H1 (cell line): ENCODE measurements around the gene RAB1A. TPM values are rescaled to one million over a fixed set of nuclear protein-coding genes. Genes with fewer than 3 reads are reported as not detected.

ENCODE experiments used
- CTCF ChIA-PET: fragments of 300-600 bp; sonication (Branson Sonifier 250); formaldehyde crosslinking; loops from one replicate; lab custom pipeline; 2021; ENCODE audit not compliant: partially characterized antibody; lab: Charles Lee
- POLR2A ChIA-PET: fragments of 300-600 bp; sonication (Branson Sonifier 250); formaldehyde crosslinking; loops from one replicate; lab custom pipeline; 2021; ENCODE audit warnings: inconsistent platforms; ENCODE audit not compliant: partially characterized antibody; lab: Charles Lee
- DNase-seq, 2 experiments: peaks; one replicate each; pipeline versions ENCODE4 v3.0.0 to v3.0.0-alpha.2; 2010 to 2022; ENCODE audit warnings: low spot score in 2 of 2, low read depth in 1 of 2, mixed read lengths in 1 of 2
- FAIRE-seq: peaks from 2 replicates; lab custom pipeline; 2011; peaks lifted over from hg19 to GRCh38; lab: Jason Lieb, UNC
- H2AFZ ChIP-seq: 2 replicates; pipeline ENCODE4 v1.8.1; 2012; ENCODE audit warnings: low read length, inconsistent platforms
- H2AK5ac ChIP-seq: 2 replicates; pipeline ENCODE4 v1.6.1; 2013; ENCODE audit warnings: low read depth, low read length
- H2BK120ac ChIP-seq: replicated peaks from 2 replicates; pipeline ENCODE3; 2013; ENCODE audit warnings: low read depth, low read length, inconsistent platforms
- H2BK12ac ChIP-seq: 2 replicates; pipeline ENCODE4 v1.6.1; 2013; ENCODE audit warnings: low read depth, low read length
- H2BK15ac ChIP-seq: 2 replicates; pipeline ENCODE4 v1.6.1; 2013; ENCODE audit warnings: low read length
- H2BK20ac ChIP-seq: 2 replicates; pipeline ENCODE4 v1.6.1; 2013; ENCODE audit warnings: low read length
- H2BK5ac ChIP-seq: 2 replicates; pipeline ENCODE4 v1.6.1; 2013; ENCODE audit warnings: low read depth, low read length
- H3K14ac ChIP-seq: 2 replicates; pipeline ENCODE4 v1.6.1; 2013; ENCODE audit warnings: inconsistent platforms; ENCODE audit not compliant: insufficient read length
- H3K18ac ChIP-seq: 2 replicates; pipeline ENCODE4 v1.6.1; 2013; ENCODE audit warnings: low read length; ENCODE audit errors: extremely low read depth
- H3K23ac ChIP-seq: 2 replicates; pipeline ENCODE4 v1.6.1; 2013; ENCODE audit warnings: inconsistent platforms; ENCODE audit not compliant: insufficient read length
- H3K23me2 ChIP-seq: 2 replicates; pipeline ENCODE4 v1.6.1; 2013; ENCODE audit warnings: low read depth, low read length
- H3K27ac ChIP-seq: 2 replicates; pipeline ENCODE4 v1.6.1; 2011; ENCODE audit warnings: low read depth, low read length, inconsistent platforms
- H3K27me3 ChIP-seq, 4 experiments: replicated peaks in 1 of 4; 1 replicate in 1 of 4; 2 replicates in 3 of 4; pipeline versions ENCODE4 v1.6.1 to v1.8.1; 2011 to 2013; ENCODE audit warnings: low read length in 3 of 4, mild to moderate bottlenecking in 3 of 4, inconsistent platforms in 2 of 4, mixed read lengths in 2 of 4, moderate library complexity in 1 of 4; ENCODE audit not compliant: control insufficient read depth in 3 of 4, insufficient read depth in 3 of 4; ENCODE audit errors: extremely low read depth in 1 of 4
- H3K36me3 ChIP-seq, 4 experiments: 2 replicates each; pipeline versions ENCODE4 v1.6.1 to v1.8.1; 2011 to 2013; ENCODE audit warnings: mild to moderate bottlenecking in 4 of 4, low read length in 3 of 4, moderate library complexity in 2 of 4, control low read depth in 1 of 4, inconsistent platforms in 1 of 4; ENCODE audit not compliant: insufficient read depth in 4 of 4, control insufficient read depth in 2 of 4
- H3K4ac ChIP-seq: replicated peaks from 2 replicates; pipeline ENCODE3; 2013; ENCODE audit warnings: low read length, low read depth, mixed read lengths, inconsistent platforms; ENCODE audit not compliant: insufficient read length
- H3K4me1 ChIP-seq, 4 experiments: replicated peaks in 1 of 4; 1 replicate in 1 of 4; 2 replicates in 3 of 4; pipeline versions ENCODE4 v1.6.1 to v1.8.1; 2011 to 2013; ENCODE audit warnings: low read length in 3 of 4, inconsistent platforms in 2 of 4, mixed read lengths in 1 of 4; ENCODE audit not compliant: insufficient read depth in 4 of 4, control insufficient read depth in 3 of 4
- H3K4me2 ChIP-seq, 2 experiments: 2 replicates each; pipeline versions ENCODE4 v1.6.1 to v1.8.1; 2011 to 2013; ENCODE audit warnings: low read depth in 2 of 2, low read length in 2 of 2, control low read depth in 1 of 2, inconsistent platforms in 1 of 2, mild to moderate bottlenecking in 1 of 2; ENCODE audit not compliant: insufficient read depth in 1 of 2
- H3K4me3 ChIP-seq, 4 experiments: fragments of 200-600, 300-600 bp in 1 of 4; sonication (generic), shearing (Covaris generic), sonication (Bioruptor Twin) in 1 of 4; 2 replicates each; pipeline versions ENCODE4 v1.5.1 to v1.8.1; 2011 to 2016; ENCODE audit warnings: low read length in 4 of 4, low read depth in 3 of 4, control low read depth in 2 of 4, inconsistent platforms in 2 of 4, mild to moderate bottlenecking in 2 of 4, mixed read lengths in 1 of 4, moderate library complexity in 1 of 4; ENCODE audit not compliant: insufficient read depth in 2 of 4; ENCODE audit errors: extremely low read depth in 1 of 4
- H3K56ac ChIP-seq: replicated peaks from 2 replicates; pipeline ENCODE3; 2013; ENCODE audit warnings: low read depth, mild to moderate bottlenecking, mixed read lengths, low read length, inconsistent platforms; ENCODE audit not compliant: insufficient read length
- H3K79me1 ChIP-seq: 2 replicates; pipeline ENCODE4 v1.6.1; 2013; ENCODE audit warnings: low read depth, low read length, control low read depth
- H3K79me2 ChIP-seq, 2 experiments: 2 replicates each; pipeline versions ENCODE4 v1.6.1 to v1.8.1; 2012 to 2013; ENCODE audit warnings: low read length in 2 of 2, mild to moderate bottlenecking in 2 of 2, inconsistent platforms in 1 of 2; ENCODE audit not compliant: insufficient read depth in 2 of 2, control insufficient read depth in 1 of 2
- H3K9ac ChIP-seq, 4 experiments: replicated peaks in 1 of 4; 1 replicate in 1 of 4; 2 replicates in 3 of 4; pipeline versions ENCODE4 v1.6.1 to v1.8.1; 2011 to 2013; ENCODE audit warnings: low read depth in 3 of 4, low read length in 3 of 4, control low read depth in 2 of 4, mild to moderate bottlenecking in 2 of 4, moderate library complexity in 2 of 4, inconsistent platforms in 1 of 4; ENCODE audit errors: extremely low read depth in 1 of 4
- H3K9me3 ChIP-seq, 2 experiments: 2 replicates each; pipeline versions ENCODE4 v1.6.1 to v1.8.1; 2012 to 2013; ENCODE audit warnings: mild to moderate bottlenecking in 2 of 2, moderate library complexity in 2 of 2, control low read depth in 1 of 2, inconsistent platforms in 1 of 2, low read depth in 1 of 2, low read length in 1 of 2, mixed read lengths in 1 of 2; ENCODE audit not compliant: insufficient read depth in 2 of 2
- H4K20me1 ChIP-seq, 2 experiments: replicated peaks in 1 of 2; 2 replicates each; pipeline versions ENCODE3 to v1.8.1; 2011 to 2013; ENCODE audit warnings: inconsistent platforms in 2 of 2, low read length in 2 of 2, mild to moderate bottlenecking in 1 of 2; ENCODE audit not compliant: insufficient read depth in 2 of 2, control insufficient read depth in 1 of 2
- H4K5ac ChIP-seq: 2 replicates; pipeline ENCODE4 v1.6.1; 2013; ENCODE audit warnings: low read length, low read depth, mixed read lengths, inconsistent platforms; ENCODE audit not compliant: insufficient read length
- H4K8ac ChIP-seq: 2 replicates; pipeline ENCODE4 v1.8.0; 2013; ENCODE audit warnings: mild to moderate bottlenecking, moderate library complexity, low read length, inconsistent platforms; ENCODE audit not compliant: insufficient read depth; ENCODE audit errors: extremely low read depth
- H4K91ac ChIP-seq: replicated peaks from 2 replicates; pipeline ENCODE3; 2013; ENCODE audit warnings: low read length, mixed read lengths, inconsistent platforms; ENCODE audit not compliant: insufficient read length
- BCL11A ChIP-seq, 2 experiments: IDR thresholded peaks; one replicate each; pipeline ENCODE4 v1.6.1; 2011; ENCODE audit warnings: low read depth in 2 of 2, low read length in 2 of 2, mild to moderate bottlenecking in 2 of 2
- CBX5 ChIP-seq: fragments of 300-800, 300-1000 bp; sonication (generic); IDR thresholded peaks from 2 replicates; pipeline ENCODE4 v1.7.1; 2016; ENCODE audit warnings: antibody characterized with exemption, low read length, low read depth
- CHD1 ChIP-seq: IDR thresholded peaks from 2 replicates; pipeline ENCODE4 v1.6.1; 2012; ENCODE audit warnings: low read depth, low read length, improper control_type of control experiment
- CREB1 ChIP-seq: IDR thresholded peaks from 2 replicates; pipeline ENCODE4 v1.6.1; 2012; ENCODE audit warnings: inconsistent platforms
- EP300 ChIP-seq, 2 experiments: IDR thresholded peaks; 1 replicate in 1 of 2; 2 replicates in 1 of 2; pipeline ENCODE4 v1.6.1; 2011 to 2012; ENCODE audit warnings: low read depth in 2 of 2, low read length in 2 of 2, mild to moderate bottlenecking in 2 of 2, borderline replicate concordance in 1 of 2, inconsistent platforms in 1 of 2, moderate library complexity in 1 of 2
- HDAC2 ChIP-seq, 2 experiments: fragments of 300-600 bp in 1 of 2; sonication (generic) in 1 of 2; IDR thresholded peaks; 2 replicates each; pipeline ENCODE4 v1.6.1; 2011 to 2012; ENCODE audit warnings: low read depth in 2 of 2, low read length in 2 of 2, mild to moderate bottlenecking in 2 of 2, moderate library complexity in 2 of 2, borderline replicate concordance in 1 of 2, inconsistent platforms in 1 of 2
- HDAC6 ChIP-seq: IDR thresholded peaks from one replicate; pipeline ENCODE4 v1.7.1; 2012; ENCODE audit warnings: low read depth, mild to moderate bottlenecking, inconsistent platforms, low read length, moderate library complexity
- SAP30 ChIP-seq: fragments of 300-600 bp; sonication (generic); IDR thresholded peaks from 2 replicates; pipeline ENCODE4 v1.7.1; 2012; ENCODE audit warnings: low read length, moderate library complexity, mild to moderate bottlenecking, inconsistent platforms; ENCODE audit not compliant: insufficient read depth, insufficient replicate concordance
- SIN3A ChIP-seq, 2 experiments: IDR thresholded peaks in 1 of 2; conservative IDR thresholded peaks in 1 of 2; 2 replicates each; pipeline ENCODE4 v1.6.1; 2011 to 2012; ENCODE audit warnings: low read length in 2 of 2, improper control_type of control experiment in 1 of 2, low read depth in 1 of 2, mild to moderate bottlenecking in 1 of 2
- SP1 ChIP-seq: IDR thresholded peaks from 2 replicates; pipeline ENCODE4 v1.6.1; 2011; ENCODE audit warnings: low read depth, low read length
- TCF12 ChIP-seq: IDR thresholded peaks from 2 replicates; pipeline ENCODE4 v1.6.1; 2011; ENCODE audit warnings: low read depth, mild to moderate bottlenecking, low read length
- ZNF274 ChIP-seq: IDR thresholded peaks from 2 replicates; pipeline ENCODE4 v1.7.0; 2012; ENCODE audit warnings: low read length, borderline replicate concordance; ENCODE audit errors: extremely low read depth
- WGBS, 2 experiments: shearing (Covaris generic) in 1 of 2; methylation state at CpG; one replicate each; pipeline versions ENCODE4 v1.1.6 to v1.1.7; 2013 to 2015; ENCODE audit warnings: low lambda C conversion rate in 2 of 2, mixed read lengths in 2 of 2, inconsistent platforms in 1 of 2, low coverage in 1 of 2, missing lambda C conversion rate in 1 of 2; ENCODE audit not compliant: insufficient replicate concordance in 2 of 2, insufficient coverage in 1 of 2, insufficient read length in 1 of 2; ENCODE audit errors: extremely low coverage in 1 of 2, missing lambda C conversion rate in 1 of 2; 5-methylcytosine and 5-hydroxymethylcytosine counted together
- polyA plus RNA-seq, 7 experiments: library from polyadenylated mRNA; depleted of rRNA in 3 of 7; stranded (reverse) in 5 of 7; unstranded in 2 of 7; fragments of >200 nt in 5 of 7; fragments of 200-250 nt in 2 of 7; gene quantifications; 1 replicate in 5 of 7; 2 replicates in 1 of 7; 4 replicates in 1 of 7; pipeline versions ENCODE4 v1.2.1 to v1.2.3, GENCODE V29; 2011 to 2013; ENCODE audit warnings: missing spikeins in 2 of 7, mixed read lengths in 2 of 7
- total RNA-seq: library from RNA; stranded (reverse); fragmentation: NEBNext Ultra II Directional; extraction: Animal tissue kit (Norgen Biotek cat#: 25700); gene quantifications from 2 replicates; pipeline ENCODE4 v1.2.1, GENCODE V29; 2021

Gene RAB1A
- total and polyA plus RNA-seq, 2 of the 8 experiments (the other 6 are each of a cell fraction or from before 2014, with no cell fraction given): 77.9 to 120 TPM

GRCh38 chr2:65164426-65164891 is 34.6 kb upstream of the RAB1A start:
- Histone ChIP-seq H2AK5ac (no peak overlapping the region), H3K36me3 (no peaks in the 10 kb centered on the region), H3K23me2 (no peaks in the 10 kb centered on the region), H4K8ac (no peak overlapping the region), H4K20me1 (no peaks in the 10 kb centered on the region), H2BK5ac (no peak overlapping the region), H3K56ac (no peak overlapping the region), H3K27me3 (no peaks in the 10 kb centered on the region), H4K91ac (no peak overlapping the region), H3K4me3 (no peak overlapping the region), H3K27ac (no peak overlapping the region), H3K79me1 (no peaks in the 10 kb centered on the region), H3K4me2 (no peak overlapping the region), H3K9ac (no peak overlapping the region), H3K4ac (no peak overlapping the region), H3K14ac (no peak overlapping the region), H3K79me2 (no peaks in the 10 kb centered on the region), H2BK120ac (no peak overlapping the region), H3K23ac (no peak overlapping the region), H3K18ac (no peak overlapping the region), H2AFZ (no peak overlapping the region), H3K4me1 (no peaks in the 10 kb centered on the region), H2BK12ac (no peak overlapping the region), H2BK15ac (no peak overlapping the region), H2BK20ac (no peak overlapping the region), H3K9me3 (no peaks in the 10 kb centered on the region), H4K5ac (no peak overlapping the region)
- DNase-seq (no peak), FAIRE-seq (no peak)
- POLR2A ChIA-PET: interaction anchor here (1.4 to 1.6 kb wide), 2 partner anchors 60 to 78 kb away, joined by 3 to 4 read pairs; no protein-coding TSS in a partner anchor
- CTCF ChIA-PET: interaction anchor here (0.7 to 1.7 kb wide), 5 partner anchors 9 to 466 kb away, joined by 3 to 4 read pairs (median 3); no protein-coding TSS in a partner anchor
- WGBS, 2 experiments: 81% methylated on average over 2 of the region's 2 CpGs; no CpG with 5 or more reads in 1 of the 2 experiments
- TF ChIP-seq HDAC2 (IDR thresholded peaks at IDR 0.05; ENCODE audit: borderline replicate concordance in 1 of 2, low read depth in 2 of 2, low read length in 2 of 2) (no peak), SIN3A (conservative IDR thresholded peaks at IDR 0.05 in 1 of 2, IDR thresholded peaks at IDR 0.05 in 1 of 2; ENCODE audit: low read depth in 1 of 2, low read length in 2 of 2) (no peak), HDAC6 (no peak), CHD1 (no peak), SAP30 (no peak), SP1 (no peak), CREB1 (no peak), BCL11A (IDR thresholded peaks at IDR 0.05; ENCODE audit: low read depth in 2 of 2, low read length in 2 of 2) (no peak), EP300 (IDR thresholded peaks at IDR 0.05; ENCODE audit: borderline replicate concordance in 1 of 2, low read depth in 2 of 2, low read length in 2 of 2) (no peak), TCF12 (no peak), ZNF274 (no peak), CBX5 (no peak)
